AG04449 (cell line): ENCODE results near the gene ZNF730.
"Not testable (repeated sequence)": the region's sequence is repeated elsewhere in the genome, so short reads cannot be mapped to it uniquely, and the experiment has no call there.

Source experiments
- CTCF ChIA-PET: fragments of 350-600 bp; formaldehyde crosslinking; extraction: SDS; loops from one replicate; lab custom pipeline; 2021; ENCODE audit warnings: antibody characterized with exemption; lab: Yijun Ruan, JAX
- POLR2A ChIA-PET: fragments of 400-600, 350-600 bp; formaldehyde crosslinking; extraction: SDS; loops from one replicate; lab custom pipeline; 2020; ENCODE audit warnings: antibody characterized with exemption, inconsistent platforms; lab: Yijun Ruan, JAX
- DNase-seq: peaks from one replicate; pipeline ENCODE4 v3.0.0-alpha.2; 2010; ENCODE audit warnings: low read depth, low spot score
- H3K4me3 ChIP-seq: 2 replicates; pipeline ENCODE4 v1.5.1; 2011; ENCODE audit warnings: low read depth, mild to moderate bottlenecking, control low read depth, low read length
- CTCF ChIP-seq: IDR thresholded peaks from one replicate; pipeline ENCODE4 v1.5.1; 2011; ENCODE audit warnings: mild to moderate bottlenecking, moderate library complexity, low read length, control low read depth, inconsistent platforms; ENCODE audit not compliant: insufficient read depth; ENCODE audit errors: missing control alignments

ZNF730 gene

DNA sequence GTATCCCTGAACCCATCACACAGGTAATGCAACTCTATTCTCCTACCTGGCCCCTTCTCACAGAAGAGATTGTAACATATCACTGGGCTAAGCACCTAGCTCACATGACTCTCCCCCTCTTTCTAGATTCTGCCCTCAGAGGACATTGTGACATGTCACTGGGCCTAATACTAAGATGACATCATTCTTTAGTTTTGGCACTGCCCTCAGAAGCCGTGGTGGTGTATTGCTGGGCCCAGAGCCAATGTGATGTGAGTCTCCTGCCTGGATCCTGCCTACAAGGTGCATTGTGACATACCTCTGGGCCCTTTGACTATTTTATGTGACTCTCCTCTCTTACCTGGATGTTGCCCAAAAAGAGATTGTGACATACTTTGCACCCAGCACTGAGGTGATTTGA lies 21.4 kb upstream of the ZNF730 start:
- CTCF ChIA-PET = no interaction called here
- POLR2A ChIA-PET = no interaction called here
- no peak overlapping the region for H3K4me3 ChIP-seq

DNA sequence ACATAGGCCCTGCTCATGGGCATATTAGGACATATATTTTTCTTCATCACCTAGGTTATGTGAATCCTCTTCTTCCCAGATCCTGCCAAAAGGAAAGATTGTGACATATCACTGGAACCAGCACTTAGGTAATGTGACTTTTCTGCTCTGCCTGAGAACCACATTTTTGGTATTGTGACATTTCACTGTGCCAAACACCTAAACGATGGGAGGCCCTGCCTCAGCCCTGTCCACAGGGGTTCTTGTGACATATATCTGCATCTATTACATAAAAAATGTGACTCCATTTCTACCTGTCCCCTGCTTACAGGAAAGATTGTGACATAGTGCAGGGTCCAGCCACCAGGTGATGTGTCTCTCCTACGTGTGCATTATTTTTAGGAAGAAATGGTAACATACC lies 18.5 kb upstream of the ZNF730 start:
- no peak for TF ChIP-seq CTCF
- no peak overlapping the region for H3K4me3 ChIP-seq
- ChIA-PET CTCF (no interaction called here), POLR2A (no interaction called here)
- no peak for DNase-seq

More for the DNA sequence above, 21.4 kb upstream of the ZNF730 start:
- no peak for TF ChIP-seq CTCF
- DNase-seq = no peak

DNA sequence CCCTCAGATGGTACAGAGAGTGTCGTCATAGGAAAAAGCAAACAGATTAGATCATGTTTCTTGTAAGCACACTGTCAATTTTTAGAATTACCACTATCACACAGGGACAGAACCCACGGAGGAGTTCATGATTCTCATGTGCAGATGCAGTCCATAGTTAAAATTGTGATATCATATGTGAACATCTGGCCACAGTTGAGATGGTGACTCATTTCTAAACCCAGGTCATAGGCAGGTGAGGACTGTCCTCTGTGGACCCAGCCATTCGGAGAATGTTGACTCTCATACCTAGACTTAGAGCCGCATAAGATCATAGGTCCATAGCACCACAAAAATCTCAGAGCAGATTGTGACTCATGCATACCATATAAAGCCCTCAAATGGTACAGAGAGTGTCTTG lies 17.8 kb upstream of the ZNF730 start:
- TF ChIP-seq CTCF = no peak
- ChIA-PET POLR2A (no interaction called here), CTCF (no interaction called here)
- no peak for DNase-seq
- H3K4me3 ChIP-seq = no peak overlapping the region

DNA sequence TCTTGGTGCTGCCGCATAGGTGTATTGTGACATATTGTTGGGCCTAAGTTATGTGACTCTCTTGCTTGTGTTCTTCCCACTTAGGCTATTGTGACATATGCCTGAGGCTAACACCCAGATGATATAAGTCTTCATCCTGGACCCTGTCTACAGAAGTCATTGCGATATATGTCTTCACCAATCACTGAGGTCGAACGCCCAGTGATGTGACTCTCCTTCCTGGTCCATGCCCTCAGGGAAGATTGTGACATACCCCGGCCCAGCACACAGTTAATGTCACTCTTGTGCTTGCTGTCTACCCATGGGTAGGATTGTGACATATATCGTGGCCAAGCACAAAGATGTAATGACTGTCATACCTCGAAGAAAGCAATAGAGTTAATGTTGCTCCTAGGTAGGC lies 16.9 kb upstream of the ZNF730 start:
- ChIA-PET CTCF (no interaction called here), POLR2A (no interaction called here)
- TF ChIP-seq CTCF = no peak
- no peak overlapping the region for H3K4me3 ChIP-seq
- no peak for DNase-seq

DNA sequence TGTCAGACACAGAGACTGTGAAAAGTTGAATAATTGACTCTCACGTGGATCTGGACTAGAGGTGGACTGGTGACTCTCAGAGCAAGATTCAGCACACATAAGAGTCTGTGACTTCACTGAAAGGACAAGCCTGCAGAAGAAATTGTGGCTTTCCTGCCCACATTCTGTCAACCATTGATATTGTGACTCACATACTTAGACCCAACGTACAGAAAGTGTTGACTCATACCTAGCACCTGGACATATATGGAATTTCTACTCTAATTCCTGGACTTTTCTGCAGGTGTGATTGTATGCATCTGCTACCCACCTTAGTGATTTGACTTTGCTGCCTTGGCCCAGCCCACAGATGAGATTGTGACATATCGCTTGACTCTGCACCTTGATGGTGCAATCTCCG lies 15.6 kb upstream of the ZNF730 start:
- no peak for TF ChIP-seq CTCF
- CTCF ChIA-PET = no interaction called here
- no peak overlapping the region for H3K4me3 ChIP-seq
- DNase-seq = no peak
- POLR2A ChIA-PET = no interaction called here

- CTCF ChIA-PET = interaction anchor here (0.6 kb wide), 1 partner anchor 602 kb away, joined by 3 read pairs; no protein-coding TSS in a partner anchor
- no peak for TF ChIP-seq CTCF
- no peak for DNase-seq
- POLR2A ChIA-PET = no interaction called here
- H3K4me3 ChIP-seq = no peak overlapping the region
These were observed 1.6 kb downstream of the ZNF730 start for GRCh38 chr19:23118400-23118799.

DNA sequence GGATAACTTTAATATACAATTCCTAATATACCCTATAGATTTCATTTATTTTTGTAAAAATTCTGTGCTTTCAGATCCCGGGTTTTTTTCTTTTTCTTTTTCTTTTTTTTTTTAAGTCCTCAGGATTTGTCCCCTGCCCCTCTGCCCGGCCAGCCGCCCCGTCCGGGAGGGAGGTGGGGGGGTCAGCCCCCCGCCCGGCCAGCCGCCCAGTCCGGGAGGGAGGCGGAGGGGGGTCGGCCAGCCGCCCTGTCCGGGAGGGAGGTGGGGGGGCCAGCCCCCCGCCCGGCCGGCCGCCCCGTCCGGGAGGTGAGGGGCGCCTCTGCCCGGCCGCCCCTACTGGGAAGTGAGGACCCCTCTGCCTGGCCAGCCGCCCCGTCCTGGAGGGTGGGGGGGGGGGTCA lies 17.4 kb downstream of the ZNF730 start:
- DNase-seq, CTCF ChIA-PET, POLR2A ChIA-PET, H3K4me3 ChIP-seq: not testable (repeated sequence)
